Fibroblast of lung (primary cell): ENCODE results near the gene TMEM121.

Source experiments
- EZH2 ChIP-seq: IDR thresholded peaks from 2 replicates; pipeline ENCODE4 v1.5.1; 2012; ENCODE audit warnings: low read length, control low read depth, mild to moderate bottlenecking; ENCODE audit errors: missing control alignments
- TF ChIP-seq, protein P1 (sequence below), 2 donors: IDR thresholded peaks in 1 of 2; conservative IDR thresholded peaks in 1 of 2; 1 replicate in 1 of 2; 2 replicates in 1 of 2; pipeline ENCODE4 v1.5.1; 2011 to 2012; ENCODE audit warnings: low read length in 2 of 2, control low read depth in 1 of 2, inconsistent platforms in 1 of 2, low read depth in 1 of 2, mild to moderate bottlenecking in 1 of 2

DNA sequence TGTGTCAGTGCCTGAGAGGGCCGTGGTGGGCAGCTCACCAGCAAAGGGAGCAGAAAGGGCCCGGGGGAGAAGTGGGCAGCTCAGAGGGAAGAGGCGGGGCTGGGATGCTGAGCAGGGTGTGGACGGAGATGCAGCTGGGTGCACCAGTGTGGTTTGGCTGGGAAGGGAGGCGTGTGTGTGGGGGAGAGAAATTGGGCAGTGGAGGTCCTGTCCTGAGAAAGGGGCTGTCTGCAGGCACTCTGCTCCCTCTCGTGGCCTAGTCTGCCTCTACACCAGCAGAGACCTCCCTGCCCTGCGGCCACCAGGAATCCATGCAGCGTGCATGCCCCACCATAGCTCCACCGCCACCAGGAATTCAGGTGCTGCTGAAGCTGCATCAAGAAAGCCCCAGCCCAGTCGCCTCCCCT, 6.4 kb downstream of the TMEM121 start:
- TF ChIP-seq, protein P1, sequence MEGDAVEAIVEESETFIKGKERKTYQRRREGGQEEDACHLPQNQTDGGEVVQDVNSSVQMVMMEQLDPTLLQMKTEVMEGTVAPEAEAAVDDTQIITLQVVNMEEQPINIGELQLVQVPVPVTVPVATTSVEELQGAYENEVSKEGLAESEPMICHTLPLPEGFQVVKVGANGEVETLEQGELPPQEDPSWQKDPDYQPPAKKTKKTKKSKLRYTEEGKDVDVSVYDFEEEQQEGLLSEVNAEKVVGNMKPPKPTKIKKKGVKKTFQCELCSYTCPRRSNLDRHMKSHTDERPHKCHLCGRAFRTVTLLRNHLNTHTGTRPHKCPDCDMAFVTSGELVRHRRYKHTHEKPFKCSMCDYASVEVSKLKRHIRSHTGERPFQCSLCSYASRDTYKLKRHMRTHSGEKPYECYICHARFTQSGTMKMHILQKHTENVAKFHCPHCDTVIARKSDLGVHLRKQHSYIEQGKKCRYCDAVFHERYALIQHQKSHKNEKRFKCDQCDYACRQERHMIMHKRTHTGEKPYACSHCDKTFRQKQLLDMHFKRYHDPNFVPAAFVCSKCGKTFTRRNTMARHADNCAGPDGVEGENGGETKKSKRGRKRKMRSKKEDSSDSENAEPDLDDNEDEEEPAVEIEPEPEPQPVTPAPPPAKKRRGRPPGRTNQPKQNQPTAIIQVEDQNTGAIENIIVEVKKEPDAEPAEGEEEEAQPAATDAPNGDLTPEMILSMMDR (conservative IDR thresholded peaks at IDR 0.05 in 1 of 2, IDR thresholded peaks at IDR 0.05 in 1 of 2; ENCODE audit: low read depth in 1 of 2, low read length in 2 of 2): peak; percentile 25 to 48
- TF ChIP-seq EZH2: no peak
